DOHH2 (cell line): Measurements from ENCODE around the gene EIPR1.

Experiments used
- EZH2phosphoT487 ChIP-seq: fragments of 200-600 bp; sonication (generic); IDR thresholded peaks from 2 replicates; pipeline ENCODE4 v1.6.1; 2017; ENCODE audit warnings: borderline replicate concordance, mild to moderate bottlenecking, antibody characterized with exemption, low read length, moderate library complexity, mixed read lengths
- TF ChIP-seq, protein P1 (sequence below): fragments of 200-600 bp; sonication (generic); IDR thresholded peaks from one replicate; pipeline ENCODE4 v1.5.1; 2014; ENCODE audit warnings: antibody characterized with exemption, mild to moderate bottlenecking, low read depth, low read length; ENCODE audit not compliant: poor library complexity, severe bottlenecking

DNA sequence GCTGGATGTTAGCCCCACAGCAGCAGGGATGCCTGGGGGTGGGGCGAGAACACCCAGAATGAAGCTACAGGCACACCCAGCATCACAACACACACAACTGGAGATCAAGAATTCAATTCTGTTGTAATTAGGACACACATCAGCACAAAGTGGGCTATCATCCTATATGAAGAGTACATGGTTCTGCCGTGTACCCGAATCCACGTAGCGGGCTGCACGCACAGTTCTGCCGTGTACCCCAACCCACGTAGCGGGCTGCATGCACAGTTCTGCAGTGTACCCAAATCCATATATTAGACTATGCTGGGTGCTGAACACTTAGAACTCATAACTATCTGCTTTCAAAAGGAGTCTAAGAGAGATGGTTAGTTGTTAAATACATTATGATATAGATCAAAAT is 86.5 kb downstream of the EIPR1 start:
- TF ChIP-seq, protein P1, sequence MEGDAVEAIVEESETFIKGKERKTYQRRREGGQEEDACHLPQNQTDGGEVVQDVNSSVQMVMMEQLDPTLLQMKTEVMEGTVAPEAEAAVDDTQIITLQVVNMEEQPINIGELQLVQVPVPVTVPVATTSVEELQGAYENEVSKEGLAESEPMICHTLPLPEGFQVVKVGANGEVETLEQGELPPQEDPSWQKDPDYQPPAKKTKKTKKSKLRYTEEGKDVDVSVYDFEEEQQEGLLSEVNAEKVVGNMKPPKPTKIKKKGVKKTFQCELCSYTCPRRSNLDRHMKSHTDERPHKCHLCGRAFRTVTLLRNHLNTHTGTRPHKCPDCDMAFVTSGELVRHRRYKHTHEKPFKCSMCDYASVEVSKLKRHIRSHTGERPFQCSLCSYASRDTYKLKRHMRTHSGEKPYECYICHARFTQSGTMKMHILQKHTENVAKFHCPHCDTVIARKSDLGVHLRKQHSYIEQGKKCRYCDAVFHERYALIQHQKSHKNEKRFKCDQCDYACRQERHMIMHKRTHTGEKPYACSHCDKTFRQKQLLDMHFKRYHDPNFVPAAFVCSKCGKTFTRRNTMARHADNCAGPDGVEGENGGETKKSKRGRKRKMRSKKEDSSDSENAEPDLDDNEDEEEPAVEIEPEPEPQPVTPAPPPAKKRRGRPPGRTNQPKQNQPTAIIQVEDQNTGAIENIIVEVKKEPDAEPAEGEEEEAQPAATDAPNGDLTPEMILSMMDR, result no peak
- no peak for TF ChIP-seq EZH2phosphoT487
